ENCODE measurements around the gene DCN. TPM values are rescaled to one million over a fixed set of nuclear protein-coding genes. Genes with fewer than 3 reads are reported as not detected.

The DCN gene
- total RNA-seq, 4 donors from 2014 or later = 610 to 3,671 (median 2,794) TPM

- no peak for TF ChIP-seq CTCF (IDR thresholded peaks at IDR 0.05; ENCODE audit: low read depth)
Measured at GRCh38 chr12:91142221-91142631, 40.4 kb downstream of the DCN start.

- TF ChIP-seq CTCF (IDR thresholded peaks at IDR 0.05; ENCODE audit: low read depth) = no peak
Measured at GRCh38 chr12:91140026-91140931, 42.3 kb downstream of the DCN start.

GRCh38 chr12:91139286-91139685 is 43.3 kb downstream of the DCN start:
- no peak for TF ChIP-seq CTCF (IDR thresholded peaks at IDR 0.05; ENCODE audit: low read depth)

- no peak for TF ChIP-seq CTCF (IDR thresholded peaks at IDR 0.05; ENCODE audit: low read depth)
Measured at GRCh38 chr12:91138337-91138920, 44.2 kb downstream of the DCN start.

GRCh38 chr12:91133871-91134270 is 48.7 kb downstream of the DCN start:
- TF ChIP-seq CTCF (IDR thresholded peaks at IDR 0.05; ENCODE audit: low read depth) = no peak

GRCh38 chr12:91129662-91130362 is 52.8 kb downstream of the DCN start:
- no peak for TF ChIP-seq CTCF (IDR thresholded peaks at IDR 0.05; ENCODE audit: low read depth)

GRCh38 chr12:91127751-91128150 is 54.9 kb downstream of the DCN start:
- no peak for TF ChIP-seq CTCF (IDR thresholded peaks at IDR 0.05; ENCODE audit: low read depth)
